Effector memory CD4-positive, alpha-beta T cell (primary cell): ENCODE measurements around the gene NCK2.

Source experiments
- DNase-seq, 3 donors: peaks; one replicate each; pipeline ENCODE4 v3.0.0-alpha.2; 2020
- H3K27ac ChIP-seq: 2 replicates; pipeline ENCODE4 v1.7.0; 2013; ENCODE audit warnings: mild to moderate bottlenecking, low read length, moderate library complexity; ENCODE audit not compliant: insufficient read depth, poor library complexity, severe bottlenecking
- H3K27me3 ChIP-seq: replicated peaks from 2 replicates; pipeline ENCODE4 v1.7.0; 2013; ENCODE audit warnings: mild to moderate bottlenecking, low read length; ENCODE audit not compliant: insufficient read depth, control insufficient read depth, poor library complexity, severe bottlenecking
- H3K36me3 ChIP-seq: 2 replicates; pipeline ENCODE4 v1.7.0; 2013; ENCODE audit warnings: mild to moderate bottlenecking, low read length, moderate library complexity; ENCODE audit not compliant: control insufficient read depth, insufficient read depth
- H3K4me1 ChIP-seq: 2 replicates; pipeline ENCODE4 v1.7.0; 2013; ENCODE audit warnings: low read length, mild to moderate bottlenecking; ENCODE audit not compliant: control insufficient read depth, insufficient read depth, poor library complexity, severe bottlenecking
- H3K4me3 ChIP-seq: 2 replicates; pipeline ENCODE4 v1.7.0; 2013; ENCODE audit warnings: low read length, low read depth, mild to moderate bottlenecking; ENCODE audit not compliant: insufficient read depth, poor library complexity, severe bottlenecking
- H3K9me3 ChIP-seq: 2 replicates; pipeline ENCODE4 v1.7.0; 2013; ENCODE audit warnings: mild to moderate bottlenecking, low read length, moderate library complexity; ENCODE audit not compliant: control insufficient read depth

NCK2 gene

GRCh38 chr2:105933906-105934305 lies 189.2 kb downstream of the NCK2 start:
- no peaks in the 10 kb centered on the region for H3K36me3 ChIP-seq
- DNase-seq = no peak
- H3K27me3 ChIP-seq = no peaks in the 10 kb centered on the region
- no peak overlapping the region for H3K4me3 ChIP-seq
- H3K27ac ChIP-seq = peak overlapping the region; percentile 50
- no peaks in the 10 kb centered on the region for H3K9me3 ChIP-seq
- peaks cover 49% of the 10 kb centered on the region for H3K4me1 ChIP-seq

GRCh38 chr2:105934467-105934866 lies 189.8 kb downstream of the NCK2 start:
- Histone ChIP-seq H3K4me1 (peaks cover 43% of the 10 kb centered on the region), H3K9me3 (no peaks in the 10 kb centered on the region), H3K4me3 (no peak overlapping the region), H3K36me3 (no peaks in the 10 kb centered on the region), H3K27me3 (no peaks in the 10 kb centered on the region), H3K27ac (peak overlapping the region; percentile 50)
- peak in 2 of 3 donors; percentile 5 to 12 for DNase-seq

- DNase-seq = no peak
- H3K27me3 ChIP-seq = no peaks in the 10 kb centered on the region
- peak overlapping the region; percentile 1 for H3K4me3 ChIP-seq
- H3K9me3 ChIP-seq = no peaks in the 10 kb centered on the region
- H3K4me1 ChIP-seq = peaks cover 37% of the 10 kb centered on the region
- H3K36me3 ChIP-seq = no peaks in the 10 kb centered on the region
- peak overlapping the region; percentile 50 for H3K27ac ChIP-seq
Observed at GRCh38 chr2:105935063-105935462, 190.4 kb downstream of the NCK2 start.

- Histone ChIP-seq H3K4me3 (no peak overlapping the region), H3K36me3 (no peaks in the 10 kb centered on the region), H3K27ac (no peak overlapping the region), H3K9me3 (no peaks in the 10 kb centered on the region), H3K27me3 (no peaks in the 10 kb centered on the region), H3K4me1 (peaks cover 31% of the 10 kb centered on the region)
- no peak for DNase-seq
Observed at GRCh38 chr2:105936954-105937353, 192.2 kb downstream of the NCK2 start.

DNA sequence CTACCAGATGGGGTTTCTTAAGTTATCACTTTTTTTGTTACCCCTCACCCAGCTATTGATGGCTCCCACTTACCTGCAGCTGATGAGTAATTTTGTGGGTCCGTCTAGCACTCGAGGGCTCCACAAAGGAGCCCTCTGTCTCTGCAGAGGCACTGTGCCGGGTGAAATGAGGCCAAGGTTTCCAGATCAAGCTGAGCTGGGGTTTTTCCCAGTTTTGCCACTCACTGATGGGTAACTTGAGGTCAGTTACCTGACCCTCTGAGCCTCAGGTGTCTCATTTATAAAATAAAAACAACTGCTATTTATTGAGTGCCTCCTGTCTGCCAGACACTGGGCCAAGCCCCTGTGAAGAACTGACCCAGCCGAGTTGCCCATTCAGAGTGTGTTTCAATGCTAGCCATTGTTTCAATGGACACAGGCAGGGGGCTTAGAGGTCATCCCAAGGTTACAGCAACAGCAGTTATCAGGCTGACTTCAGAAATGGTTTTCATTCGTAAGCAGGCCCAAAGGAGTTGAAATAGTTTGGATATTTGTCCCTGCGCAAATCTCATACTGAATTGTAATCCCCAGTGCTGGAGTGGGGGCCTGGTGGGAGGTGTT lies 192.9 kb downstream of the NCK2 start:
- Histone ChIP-seq H3K4me3 (no peak overlapping the region), H3K4me1 (peaks cover 28% of the 10 kb centered on the region), H3K27ac (no peak overlapping the region), H3K36me3 (no peaks in the 10 kb centered on the region), H3K9me3 (no peaks in the 10 kb centered on the region), H3K27me3 (no peaks in the 10 kb centered on the region)
- DNase-seq = no peak
